Fibroblast of pulmonary artery (primary cell): ENCODE results near the gene SLC28A3.
A peak's percentile ranks its signal among the peaks of the same experiment; 100 is the strongest.

Source experiments
- DNase-seq: peaks from one replicate; pipeline ENCODE4 v3.0.0-alpha.2; 2010; ENCODE audit warnings: low read depth
- H3K4me3 ChIP-seq: replicated peaks from 2 replicates; pipeline ENCODE4 v1.5.1; 2011; ENCODE audit warnings: low read depth, mild to moderate bottlenecking, control low read depth, low read length, moderate library complexity
- TF ChIP-seq, protein P1 (sequence below): IDR thresholded peaks from 2 replicates; pipeline ENCODE4 v1.5.1; 2011; ENCODE audit warnings: mild to moderate bottlenecking, control low read depth, low read length, inconsistent platforms; ENCODE audit errors: missing control alignments

Gene SLC28A3

DNA sequence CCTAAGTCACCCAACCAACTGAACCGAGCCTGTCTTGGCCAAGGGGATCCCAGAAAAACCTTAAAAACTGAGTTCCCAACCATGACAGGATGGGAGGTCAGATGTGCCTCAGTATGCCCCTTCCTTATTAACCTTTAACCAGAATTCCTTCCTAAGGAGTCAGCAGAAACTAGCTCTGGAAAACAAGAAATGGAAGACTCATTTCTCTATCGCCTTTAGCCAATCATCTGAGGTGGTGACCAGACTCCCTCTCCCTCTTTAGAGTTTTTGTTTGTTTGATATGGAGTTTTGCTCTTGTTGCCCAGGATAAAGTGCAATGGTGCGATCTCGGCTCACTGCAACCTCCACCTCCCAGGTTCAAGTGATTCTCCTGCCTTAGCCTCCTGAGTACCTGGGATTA lies 37.5 kb downstream of the SLC28A3 start:
- TF ChIP-seq, protein P1, sequence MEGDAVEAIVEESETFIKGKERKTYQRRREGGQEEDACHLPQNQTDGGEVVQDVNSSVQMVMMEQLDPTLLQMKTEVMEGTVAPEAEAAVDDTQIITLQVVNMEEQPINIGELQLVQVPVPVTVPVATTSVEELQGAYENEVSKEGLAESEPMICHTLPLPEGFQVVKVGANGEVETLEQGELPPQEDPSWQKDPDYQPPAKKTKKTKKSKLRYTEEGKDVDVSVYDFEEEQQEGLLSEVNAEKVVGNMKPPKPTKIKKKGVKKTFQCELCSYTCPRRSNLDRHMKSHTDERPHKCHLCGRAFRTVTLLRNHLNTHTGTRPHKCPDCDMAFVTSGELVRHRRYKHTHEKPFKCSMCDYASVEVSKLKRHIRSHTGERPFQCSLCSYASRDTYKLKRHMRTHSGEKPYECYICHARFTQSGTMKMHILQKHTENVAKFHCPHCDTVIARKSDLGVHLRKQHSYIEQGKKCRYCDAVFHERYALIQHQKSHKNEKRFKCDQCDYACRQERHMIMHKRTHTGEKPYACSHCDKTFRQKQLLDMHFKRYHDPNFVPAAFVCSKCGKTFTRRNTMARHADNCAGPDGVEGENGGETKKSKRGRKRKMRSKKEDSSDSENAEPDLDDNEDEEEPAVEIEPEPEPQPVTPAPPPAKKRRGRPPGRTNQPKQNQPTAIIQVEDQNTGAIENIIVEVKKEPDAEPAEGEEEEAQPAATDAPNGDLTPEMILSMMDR, result no peak
- no peak overlapping the region for H3K4me3 ChIP-seq
- no peak for DNase-seq

DNA sequence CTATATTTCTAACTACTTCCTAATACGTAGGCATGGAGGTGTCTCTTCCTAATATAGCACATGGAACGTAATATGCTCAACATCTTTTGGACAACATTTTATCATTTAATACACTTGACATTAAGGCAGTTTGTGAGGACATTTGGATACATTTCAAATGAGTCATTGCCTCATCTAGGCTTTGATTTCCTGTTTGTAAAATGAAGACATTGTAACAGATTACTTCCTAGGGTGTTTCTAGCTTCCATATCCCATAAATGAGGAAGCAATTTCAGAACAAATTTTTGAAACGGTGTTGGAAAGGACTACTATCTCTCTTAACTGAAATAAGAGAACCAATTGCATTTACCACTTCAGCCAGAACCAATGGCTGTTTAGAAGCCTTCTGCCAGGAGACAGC lies 38.7 kb downstream of the SLC28A3 start:
- TF ChIP-seq, protein P1, result no peak
- H3K4me3 ChIP-seq, result no peak overlapping the region
- DNase-seq, result peak; percentile 72

DNA sequence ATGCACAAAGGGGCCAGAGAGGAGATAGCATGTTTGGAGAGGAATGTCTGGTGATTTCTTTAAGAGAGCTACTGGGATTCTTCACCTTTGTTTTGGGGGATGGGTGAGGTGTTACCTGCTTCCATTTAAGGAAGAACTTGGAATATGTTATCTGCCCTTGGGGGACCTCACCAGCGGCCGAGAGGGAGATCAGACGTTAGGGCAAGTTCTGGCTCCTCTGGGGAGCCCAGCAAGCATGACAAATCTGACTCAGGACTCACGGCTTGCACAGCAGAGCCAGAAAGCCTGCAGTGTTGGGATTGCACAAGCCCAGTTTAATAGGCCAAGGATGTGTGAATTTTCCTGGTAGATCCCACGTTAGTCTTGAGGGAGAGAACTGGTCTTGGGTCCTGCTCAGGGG lies 40.3 kb downstream of the SLC28A3 start:
- H3K4me3 ChIP-seq, result no peak overlapping the region
- peak; percentile 54 for DNase-seq
- TF ChIP-seq, protein P1, result no peak

DNA sequence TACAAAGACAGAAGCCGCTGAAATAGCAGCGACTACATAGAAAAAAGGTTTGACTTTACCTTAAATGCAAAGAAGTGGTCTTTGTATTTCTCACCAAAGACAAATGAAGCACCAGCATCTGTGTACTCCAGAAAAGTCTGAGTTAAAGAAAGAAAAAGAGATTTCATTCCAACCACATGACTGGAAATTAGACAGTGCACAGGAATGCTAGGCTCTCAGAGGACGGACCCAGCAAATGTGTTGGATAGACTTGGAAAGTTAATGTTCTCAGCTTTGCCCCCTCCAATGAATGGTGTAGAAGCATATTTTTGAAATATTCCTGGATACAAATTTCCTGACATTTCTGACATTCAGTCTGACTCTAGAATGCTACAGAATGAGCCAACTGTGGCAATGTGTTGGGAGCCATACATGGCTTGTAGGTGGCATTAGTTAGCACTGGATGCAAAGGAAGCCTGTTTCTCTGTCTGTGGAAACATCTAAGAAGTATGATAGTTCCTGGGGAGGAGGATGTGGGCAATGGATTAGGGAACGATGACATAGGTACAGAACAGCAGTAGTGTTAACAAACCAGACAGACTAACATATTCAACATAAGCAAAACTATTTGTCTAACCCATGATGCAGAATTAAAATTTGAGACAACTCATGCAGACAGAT lies 43.3 kb downstream of the SLC28A3 start:
- TF ChIP-seq, protein P1, result no peak
- DNase-seq, result peak; percentile 54
- H3K4me3 ChIP-seq, result no peak overlapping the region

DNA sequence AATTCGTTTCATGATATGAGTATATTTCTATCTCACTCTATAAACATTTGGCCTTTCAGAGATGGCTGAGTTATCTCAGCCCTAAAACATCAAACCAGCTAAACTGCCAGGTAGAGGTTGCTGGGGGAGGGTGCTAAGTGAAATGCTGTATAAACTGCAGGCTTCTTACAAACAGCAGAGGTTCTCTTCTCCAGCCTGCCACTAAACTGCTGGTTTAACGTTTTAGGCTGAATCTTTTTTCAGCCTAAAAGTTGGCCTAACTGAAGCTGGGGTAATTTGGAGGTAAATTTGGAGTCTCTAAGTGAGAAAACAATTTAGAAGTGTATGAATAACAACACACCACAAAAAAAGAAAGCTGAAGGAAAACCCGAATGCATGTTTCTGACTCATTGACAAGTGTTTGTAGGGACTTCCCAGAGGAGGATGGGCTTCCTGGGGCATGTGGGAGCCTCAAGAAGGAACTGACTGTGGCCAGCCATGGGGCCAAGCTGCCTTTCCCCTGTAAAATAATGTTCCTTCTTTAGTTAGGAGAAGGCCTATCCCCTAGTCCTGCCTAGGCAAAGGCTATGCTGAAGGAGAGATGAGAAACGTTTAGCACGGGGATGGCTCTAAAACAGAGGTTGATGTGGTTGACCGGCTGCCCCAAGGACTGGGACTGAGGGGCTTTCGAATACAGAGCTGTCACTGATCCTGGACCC lies 44.3 kb downstream of the SLC28A3 start:
- TF ChIP-seq, protein P1, result no peak
- peak; percentile 64 for DNase-seq
- no peak overlapping the region for H3K4me3 ChIP-seq

DNA sequence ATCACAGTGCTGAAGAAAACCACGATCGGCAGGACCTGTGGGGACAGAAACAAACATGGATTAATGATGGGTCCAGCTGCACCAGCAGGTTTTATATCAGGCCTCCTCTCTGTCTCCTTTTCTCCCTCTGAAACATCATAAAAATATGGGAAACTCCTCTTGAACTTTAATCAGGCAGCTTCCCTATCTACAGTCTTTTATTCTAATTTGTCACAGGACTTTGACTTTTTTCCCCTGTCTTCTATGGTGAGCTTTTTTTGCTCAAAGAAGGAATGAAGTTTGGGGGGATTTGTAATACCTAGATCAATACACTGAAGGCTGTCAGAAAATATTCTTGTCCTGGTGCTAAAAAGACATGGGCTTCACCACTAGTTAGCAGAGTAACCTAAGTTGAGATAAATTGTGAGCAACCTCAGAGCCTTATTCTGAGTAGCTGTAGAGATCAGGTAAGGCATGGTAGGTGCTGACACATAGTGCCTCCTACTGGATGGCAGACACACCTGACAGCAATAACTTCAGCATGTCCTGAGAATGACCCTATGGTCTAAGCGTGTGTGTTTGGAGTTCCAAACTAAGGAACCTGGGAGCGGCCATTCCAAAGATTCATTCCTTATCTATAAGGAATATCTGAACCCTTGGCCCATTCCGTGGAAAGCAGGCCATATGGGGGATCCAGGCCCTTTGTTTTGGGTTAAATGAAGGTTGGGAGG lies 46.2 kb downstream of the SLC28A3 start:
- H3K4me3 ChIP-seq, result no peak overlapping the region
- TF ChIP-seq, protein P1, result no peak
- no peak for DNase-seq
